Measurements from ENCODE around the gene FKBP8.

The FKBP8 gene

GRCh38 chr19:18487576-18488402, 55.6 kb downstream of the FKBP8 start:
- Histone ChIP-seq H3K9me3 (ENCODE audit: severe bottlenecking) (no peaks in the 10 kb centered on the region), H3K4me1 (ENCODE audit: insufficient read depth, poor library complexity, severe bottlenecking) (peaks cover 29% of the 10 kb centered on the region), H3K36me3 (ENCODE audit: low read depth) (no peaks in the 10 kb centered on the region), H3K4me3 (ENCODE audit: severe bottlenecking) (no peak overlapping the region), H3K27ac (ENCODE audit: poor library complexity, severe bottlenecking) (peak overlapping the region; percentile 58), H3K27me3 (ENCODE audit: insufficient read depth, poor library complexity, severe bottlenecking) (no peaks in the 10 kb centered on the region)
- DNase-seq (ENCODE audit: low spot score) (no peak), ATAC-seq (ENCODE audit: low read depth) (no peak)
- no peak for TF ChIP-seq CTCF (IDR thresholded peaks at IDR 0.05; ENCODE audit: poor library complexity, severe bottlenecking)

- TF ChIP-seq CTCF (IDR thresholded peaks at IDR 0.05; ENCODE audit: poor library complexity, severe bottlenecking) = no peak
- Histone ChIP-seq H3K9me3 (ENCODE audit: severe bottlenecking) (no peaks in the 10 kb centered on the region), H3K27ac (ENCODE audit: poor library complexity, severe bottlenecking) (peak overlapping the region; percentile 58), H3K4me3 (ENCODE audit: severe bottlenecking) (no peak overlapping the region), H3K4me1 (ENCODE audit: insufficient read depth, poor library complexity, severe bottlenecking) (peaks cover 29% of the 10 kb centered on the region), H3K27me3 (ENCODE audit: insufficient read depth, poor library complexity, severe bottlenecking) (no peaks in the 10 kb centered on the region), H3K36me3 (ENCODE audit: low read depth) (no peaks in the 10 kb centered on the region)
- no peak for ATAC-seq (ENCODE audit: low read depth)
- DNase-seq (ENCODE audit: low spot score) = no peak
These were observed 56.6 kb downstream of the FKBP8 start for GRCh38 chr19:18486746-18487145.

GRCh38 chr19:18484992-18485391, 58.4 kb downstream of the FKBP8 start:
- ATAC-seq (ENCODE audit: low read depth) (no peak), DNase-seq (ENCODE audit: low spot score) (no peak)
- Histone ChIP-seq H3K4me3 (ENCODE audit: severe bottlenecking) (no peak overlapping the region), H3K36me3 (ENCODE audit: low read depth) (no peaks in the 10 kb centered on the region), H3K4me1 (ENCODE audit: insufficient read depth, poor library complexity, severe bottlenecking) (peaks cover 39% of the 10 kb centered on the region), H3K27me3 (ENCODE audit: insufficient read depth, poor library complexity, severe bottlenecking) (no peaks in the 10 kb centered on the region), H3K27ac (ENCODE audit: poor library complexity, severe bottlenecking) (peak overlapping the region; percentile 58), H3K9me3 (ENCODE audit: severe bottlenecking) (no peaks in the 10 kb centered on the region)
- no peak for TF ChIP-seq CTCF (IDR thresholded peaks at IDR 0.05; ENCODE audit: poor library complexity, severe bottlenecking)

- peaks cover 55% of the 10 kb centered on the region for H3K4me1 ChIP-seq (ENCODE audit: insufficient read depth, poor library complexity, severe bottlenecking)
These were observed 60.1 kb downstream of the FKBP8 start for GRCh38 chr19:18483119-18483890.

More at GRCh38 chr19:18483119-18483890, 60.1 kb downstream of the FKBP8 start:
- ATAC-seq (ENCODE audit: low read depth) (no peak), DNase-seq (ENCODE audit: low spot score) (no peak)
- H3K27me3 ChIP-seq (ENCODE audit: insufficient read depth, poor library complexity, severe bottlenecking) = no peaks in the 10 kb centered on the region
- H3K27ac ChIP-seq (ENCODE audit: poor library complexity, severe bottlenecking) = peak overlapping the region; percentile 16
- no peak overlapping the region for H3K4me3 ChIP-seq (ENCODE audit: severe bottlenecking)
- no peak for TF ChIP-seq CTCF (IDR thresholded peaks at IDR 0.05; ENCODE audit: poor library complexity, severe bottlenecking)
- no peaks in the 10 kb centered on the region for H3K9me3 ChIP-seq (ENCODE audit: severe bottlenecking)
- H3K36me3 ChIP-seq (ENCODE audit: low read depth) = no peaks in the 10 kb centered on the region

Measured in RWPE2 (cell line).